SK-N-SH treated with all-trans-retinoic acid at 6 μM for 48 hours (cell line): ENCODE measurements around the gene PJA1.

Source experiments
- BACH2 ChIP-seq: fragments of 250-450 bp; sonication (Bioruptor Pico); IDR thresholded peaks from 2 replicates; pipeline ENCODE4 v1.9.0; 2021; ENCODE audit warnings: mild to moderate bottlenecking, borderline replicate concordance
- RARB ChIP-seq: fragments of 250-450 bp; sonication (Bioruptor Pico); IDR thresholded peaks from 2 replicates; pipeline ENCODE4 v1.8.0; 2021; ENCODE audit warnings: mild to moderate bottlenecking, moderate library complexity
- SNAI2 ChIP-seq: fragments of 250-450 bp; sonication (Bioruptor Pico); IDR thresholded peaks from 2 replicates; pipeline ENCODE4 v1.5.0; 2020; ENCODE audit warnings: mild to moderate bottlenecking, moderate library complexity
- TOX ChIP-seq: fragments of 250-450 bp; sonication (Bioruptor Pico); IDR thresholded peaks from 2 replicates; pipeline ENCODE4 v1.8.0; 2021; ENCODE audit warnings: mild to moderate bottlenecking, moderate library complexity, borderline replicate concordance
- ZFP3 ChIP-seq: fragments of 250-450 bp; sonication (Bioruptor Pico); IDR thresholded peaks from 2 replicates; pipeline ENCODE4 v1.5.0; 2020; ENCODE audit warnings: mild to moderate bottlenecking, moderate library complexity
- ZFP30 ChIP-seq: fragments of 450-650 bp; formaldehyde crosslinking; IDR thresholded peaks from 2 replicates; pipeline ENCODE4 v1.5.0; 2022; ENCODE audit warnings: mild to moderate bottlenecking, moderate library complexity
- ZNF565 ChIP-seq: fragments of 450-650 bp; formaldehyde crosslinking; conservative IDR thresholded peaks from 2 replicates; pipeline ENCODE4 v1.5.0; 2020; ENCODE audit warnings: low read depth, mild to moderate bottlenecking, moderate library complexity

- TF ChIP-seq ZFP30 (CRISPR knock-in tag) (no peak), TOX (no peak), ZFP3 (CRISPR knock-in tag) (no peak), SNAI2 (no peak), ZNF565 (no peak), RARB (no peak), BACH2 (CRISPR knock-in tag) (no peak)
Measured at GRCh38 chrX:69173906-69174305, 8.7 kb upstream of the PJA1 start.
